ENCODE measurements around the gene SEMA3D. TPM values are rescaled to one million over a fixed set of nuclear protein-coding genes. Genes with fewer than 3 reads are reported as not detected.

SEMA3D gene
- total and polyA plus RNA-seq, 2 donors (not counting 3 experiments of a cell fraction or from before 2014, with no cell fraction given): 9.9 to 10.3 TPM

DNA sequence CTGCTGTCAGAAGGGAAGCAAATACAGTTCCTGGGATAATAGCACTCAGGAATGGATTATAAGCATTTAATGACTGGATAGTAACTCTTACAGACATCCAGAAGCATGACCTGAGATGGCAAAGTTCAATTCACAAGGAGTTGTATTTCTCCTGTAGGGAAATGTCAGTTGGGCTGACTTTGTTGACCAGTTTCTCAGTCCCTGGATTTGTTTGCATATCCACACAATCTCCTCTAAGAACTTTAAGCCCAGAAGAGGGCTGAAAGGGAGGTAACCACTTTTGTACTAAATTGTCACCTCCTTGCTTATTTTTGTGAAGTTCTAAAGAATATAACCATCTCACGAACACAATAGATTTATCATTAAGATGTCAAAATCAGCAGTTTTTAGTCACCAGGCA, 140.3 kb downstream of the SEMA3D start:
- Histone ChIP-seq H3K9me3 (replicated peaks; ENCODE audit: control insufficient read depth, insufficient read depth, low read length) (no peaks in the 10 kb centered on the region), H3K4me3 (replicated peaks in 1 of 3; ENCODE audit: insufficient read depth in 1 of 3, low read depth in 1 of 3, low read length in 3 of 3) (no peak overlapping the region), H3K79me2 (ENCODE audit: control insufficient read depth, insufficient read depth, low read length) (no peaks in the 10 kb centered on the region), H3K4me2 (ENCODE audit: insufficient read depth, low read length) (no peak overlapping the region), H3K4me1 (ENCODE audit: control insufficient read depth, extremely low read depth, insufficient read depth, low read length) (no peaks in the 10 kb centered on the region), H3K9me1 (replicated peaks; ENCODE audit: control insufficient read depth, extremely low read depth, insufficient read depth, low read length) (no peaks in the 10 kb centered on the region), H3K27me3 (ENCODE audit: control insufficient read depth in 2 of 2, insufficient read depth in 2 of 2, low read length in 2 of 2) (no peaks in the 10 kb centered on the region), H2AFZ (ENCODE audit: low read depth, low read length) (no peak overlapping the region), H3K36me3 (ENCODE audit: control insufficient read depth in 2 of 2, extremely low read depth in 1 of 2, insufficient read depth in 2 of 2, low read length in 2 of 2) (no peaks in the 10 kb centered on the region), H3K9ac (replicated peaks; ENCODE audit: extremely low read depth, insufficient read depth, low read length) (no peak overlapping the region), H4K20me1 (replicated peaks; ENCODE audit: control insufficient read depth, extremely low read depth, insufficient read depth, low read length) (no peaks in the 10 kb centered on the region), H3K27ac (ENCODE audit: insufficient read depth, low read depth, low read length) (no peak overlapping the region)
- FAIRE-seq (no peak), DNase-seq (ENCODE audit: low read depth, low spot score) (no peak)
- dilution Hi-C loops (cut with MboI; ENCODE audit: extremely low pct_ligation_motif_present, low sequenced_read_pairs) (no loop called here), intact Hi-C loops (cut with micrococcal nuclease) (no loop called here)
- no TSS peak for BruUV-seq (replicated peaks)
- ChIA-PET POLR2A (no interaction called here), CTCF (interaction anchor here (1.0 kb wide), 1 partner anchor 707 kb away, joined by 3 read pairs; no protein-coding TSS in a partner anchor)
- TF ChIP-seq FOS (IDR thresholded peaks at IDR 0.05; ENCODE audit: borderline replicate concordance, insufficient read depth, low read length) (no peak), JUN (IDR thresholded peaks at IDR 0.05; ENCODE audit: borderline replicate concordance, insufficient read depth, insufficient read length, low read depth) (no peak), MYC (IDR thresholded peaks at IDR 0.05; ENCODE audit: low read depth, low read length) (no peak), POLR2AphosphoS5 (IDR thresholded peaks at IDR 0.05; ENCODE audit: insufficient read depth, low read depth, low read length) (no peak), GATA2 (IDR thresholded peaks at IDR 0.05; ENCODE audit: insufficient read depth, insufficient read length, low read depth, low read length) (no peak), POLR2A (IDR thresholded peaks at IDR 0.05; ENCODE audit: low read depth, low read length) (no peak), EZH2 (IDR thresholded peaks at IDR 0.05; ENCODE audit: borderline replicate concordance, low read depth, low read length, severe bottlenecking) (no peak)
- TF ChIP-seq, protein P1, sequence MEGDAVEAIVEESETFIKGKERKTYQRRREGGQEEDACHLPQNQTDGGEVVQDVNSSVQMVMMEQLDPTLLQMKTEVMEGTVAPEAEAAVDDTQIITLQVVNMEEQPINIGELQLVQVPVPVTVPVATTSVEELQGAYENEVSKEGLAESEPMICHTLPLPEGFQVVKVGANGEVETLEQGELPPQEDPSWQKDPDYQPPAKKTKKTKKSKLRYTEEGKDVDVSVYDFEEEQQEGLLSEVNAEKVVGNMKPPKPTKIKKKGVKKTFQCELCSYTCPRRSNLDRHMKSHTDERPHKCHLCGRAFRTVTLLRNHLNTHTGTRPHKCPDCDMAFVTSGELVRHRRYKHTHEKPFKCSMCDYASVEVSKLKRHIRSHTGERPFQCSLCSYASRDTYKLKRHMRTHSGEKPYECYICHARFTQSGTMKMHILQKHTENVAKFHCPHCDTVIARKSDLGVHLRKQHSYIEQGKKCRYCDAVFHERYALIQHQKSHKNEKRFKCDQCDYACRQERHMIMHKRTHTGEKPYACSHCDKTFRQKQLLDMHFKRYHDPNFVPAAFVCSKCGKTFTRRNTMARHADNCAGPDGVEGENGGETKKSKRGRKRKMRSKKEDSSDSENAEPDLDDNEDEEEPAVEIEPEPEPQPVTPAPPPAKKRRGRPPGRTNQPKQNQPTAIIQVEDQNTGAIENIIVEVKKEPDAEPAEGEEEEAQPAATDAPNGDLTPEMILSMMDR (IDR thresholded peaks at IDR 0.05; ENCODE audit: extremely low read depth in 1 of 2, insufficient read depth in 1 of 2, low read depth in 1 of 2, low read length in 2 of 2): no peak
- TF ChIP-seq, protein P2, sequence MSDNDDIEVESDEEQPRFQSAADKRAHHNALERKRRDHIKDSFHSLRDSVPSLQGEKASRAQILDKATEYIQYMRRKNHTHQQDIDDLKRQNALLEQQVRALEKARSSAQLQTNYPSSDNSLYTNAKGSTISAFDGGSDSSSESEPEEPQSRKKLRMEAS (IDR thresholded peaks at IDR 0.05; ENCODE audit: insufficient read depth, insufficient read length): no peak

All from endothelial cell of umbilical vein (primary cell).